Measurements from ENCODE around the gene TBC1D10B.
A peak's percentile ranks its signal among the peaks of the same experiment; 100 is the strongest.

TBC1D10B gene

DNA sequence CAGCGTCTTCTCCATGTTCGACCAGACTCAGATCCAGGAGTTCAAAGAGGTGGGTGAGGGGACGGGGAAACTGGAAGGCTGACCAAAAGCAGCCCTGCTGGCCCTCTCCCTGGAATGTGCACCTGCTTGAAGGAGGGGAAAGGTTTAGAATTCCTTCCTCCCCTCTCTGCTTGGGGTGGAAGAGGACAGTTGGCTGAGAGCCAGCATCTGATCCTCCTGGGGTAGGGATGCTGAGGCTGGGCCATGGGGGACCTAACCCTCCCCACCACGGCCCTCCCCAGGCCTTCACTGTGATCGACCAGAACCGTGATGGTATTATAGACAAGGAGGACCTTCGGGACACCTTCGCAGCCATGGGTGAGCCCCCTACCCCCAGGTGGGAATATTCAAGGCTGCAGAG lies 5.6 kb upstream of the TBC1D10B start:
- no peak overlapping the region for H3K14ac ChIP-seq (ENCODE audit: low read length)
- peaks cover 12% of the 10 kb centered on the region for H3K79me2 ChIP-seq (ENCODE audit: control insufficient read depth, insufficient read depth, low read length, poor library complexity)
- peak overlapping the region; percentile 24 for H2AK5ac ChIP-seq (ENCODE audit: low read length)
- H2BK120ac ChIP-seq (ENCODE audit: insufficient read depth, low read length, poor library complexity): no peak overlapping the region
- WGBS (ENCODE audit: extremely low coverage, insufficient coverage, insufficient read length): no CpG with 5 or more reads among the region's 8 CpGs
- no peak overlapping the region for H2BK5ac ChIP-seq (ENCODE audit: low read depth, low read length, poor library complexity)
- H4K8ac ChIP-seq (ENCODE audit: low read depth, low read length): no peak overlapping the region
- H3K36me3 ChIP-seq (ENCODE audit: control insufficient read depth in 1 of 2, insufficient read depth in 2 of 2, low read length in 2 of 2): peaks cover 0 to 2% of the 10 kb centered on the region in 2 experiments
- H3K9me3 ChIP-seq (ENCODE audit: insufficient read depth, low read depth, low read length): no peaks in the 10 kb centered on the region
- no peak overlapping the region for H4K12ac ChIP-seq (ENCODE audit: low read depth, low read length)
- no peaks in the 10 kb centered on the region for H3K27me3 ChIP-seq (ENCODE audit: insufficient read depth, low read length)
- no peak overlapping the region for H3K4me3 ChIP-seq (ENCODE audit: low read depth, low read length)
- H3K18ac ChIP-seq (ENCODE audit: low read length): no peak overlapping the region
- peaks cover 23% of the 10 kb centered on the region for H3K79me1 ChIP-seq (ENCODE audit: low read length)
- no peak overlapping the region for H3K27ac ChIP-seq (ENCODE audit: low read depth, low read length)
- peaks cover 12 to 23% of the 10 kb centered on the region in 2 experiments for H3K4me1 ChIP-seq (ENCODE audit: control insufficient read depth in 1 of 2, insufficient read depth in 2 of 2, low read length in 2 of 2)
- H3K9ac ChIP-seq (ENCODE audit: low read length): peak overlapping the region; percentile 35
- no peak overlapping the region for H4K91ac ChIP-seq (ENCODE audit: low read depth, low read length)
- no peak overlapping the region for H3K4ac ChIP-seq (ENCODE audit: low read depth, low read length)
- no peak overlapping the region for H2AFZ ChIP-seq (ENCODE audit: insufficient read depth, low read length, poor library complexity)
- H3K4me2 ChIP-seq (ENCODE audit: low read length): no peak overlapping the region
- no peak overlapping the region for H3K23ac ChIP-seq (ENCODE audit: low read length)
- no peak overlapping the region for H2BK12ac ChIP-seq (ENCODE audit: low read length)
- DNase-seq: peak in 1 of 2 donors; percentile 49

DNA sequence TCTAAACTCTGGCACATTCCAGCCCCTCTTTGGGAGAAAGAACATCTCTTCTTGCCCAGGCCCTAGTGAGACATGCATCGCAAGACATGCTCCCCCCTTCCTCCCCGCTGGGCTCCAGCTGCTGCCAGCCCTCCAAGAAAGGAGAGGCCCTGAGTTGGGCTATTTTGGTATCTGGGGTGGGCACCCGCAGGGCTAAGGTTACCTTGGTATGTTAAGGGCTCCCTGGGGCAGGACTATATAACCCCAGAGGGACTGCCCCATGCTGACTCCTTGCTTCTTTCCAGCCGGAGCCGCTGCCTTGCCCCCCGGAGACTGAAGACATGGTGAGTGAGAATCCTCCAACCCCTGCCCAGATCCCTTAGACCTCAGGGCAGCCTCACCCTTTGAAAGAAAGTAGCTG lies 4.2 kb upstream of the TBC1D10B start, which contains the start of gene MYL11:
Gene MYL11, plus strand, starts transcription at position 265 of the 400 bp plus-strand sequence. Its CDS starts 56 bp downstream, at position 321.
- Histone ChIP-seq H3K9ac (ENCODE audit: low read length) (no peak within 1 kb of the TSS), H3K18ac (ENCODE audit: low read length) (no peak within 1 kb of the TSS), H2BK120ac (ENCODE audit: insufficient read depth, low read length, poor library complexity) (no peak within 1 kb of the TSS), H3K4me1 (ENCODE audit: control insufficient read depth in 1 of 2, insufficient read depth in 2 of 2, low read length in 2 of 2) (peaks cover 10 to 21% of the 10 kb centered on the region in 2 experiments), H2BK12ac (ENCODE audit: low read length) (no peak within 1 kb of the TSS), H3K4me3 (ENCODE audit: low read depth, low read length) (no peak within 1 kb of the TSS), H3K9me3 (ENCODE audit: insufficient read depth, low read depth, low read length) (no peaks in the 10 kb centered on the region), H4K8ac (ENCODE audit: low read depth, low read length) (no peak within 1 kb of the TSS), H4K12ac (ENCODE audit: low read depth, low read length) (no peak within 1 kb of the TSS), H3K27ac (ENCODE audit: low read depth, low read length) (no peak within 1 kb of the TSS), H3K4me2 (ENCODE audit: low read length) (no peak within 1 kb of the TSS), H2AFZ (ENCODE audit: insufficient read depth, low read length, poor library complexity) (no peak within 1 kb of the TSS), H3K79me2 (ENCODE audit: control insufficient read depth, insufficient read depth, low read length, poor library complexity) (peaks cover 16% of the 10 kb centered on the region), H3K4ac (ENCODE audit: low read depth, low read length) (no peak within 1 kb of the TSS), H3K23ac (ENCODE audit: low read length) (no peak within 1 kb of the TSS), H3K27me3 (ENCODE audit: insufficient read depth, low read length) (no peaks in the 10 kb centered on the region), H3K14ac (ENCODE audit: low read length) (no peak within 1 kb of the TSS), H2BK5ac (ENCODE audit: low read depth, low read length, poor library complexity) (no peak within 1 kb of the TSS), H3K36me3 (ENCODE audit: control insufficient read depth in 1 of 2, insufficient read depth in 2 of 2, low read length in 2 of 2) (no peaks in the 10 kb centered on the region), H4K91ac (ENCODE audit: low read depth, low read length) (no peak within 1 kb of the TSS), H2AK5ac (ENCODE audit: low read length) (peak within 1 kb of the TSS; percentile 24), H3K79me1 (ENCODE audit: low read length) (peaks cover 27% of the 10 kb centered on the region)
- WGBS (ENCODE audit: extremely low coverage, insufficient coverage, insufficient read length): no CpG with 5 or more reads among the region's 6 CpGs
- no peak for DNase-seq

DNA sequence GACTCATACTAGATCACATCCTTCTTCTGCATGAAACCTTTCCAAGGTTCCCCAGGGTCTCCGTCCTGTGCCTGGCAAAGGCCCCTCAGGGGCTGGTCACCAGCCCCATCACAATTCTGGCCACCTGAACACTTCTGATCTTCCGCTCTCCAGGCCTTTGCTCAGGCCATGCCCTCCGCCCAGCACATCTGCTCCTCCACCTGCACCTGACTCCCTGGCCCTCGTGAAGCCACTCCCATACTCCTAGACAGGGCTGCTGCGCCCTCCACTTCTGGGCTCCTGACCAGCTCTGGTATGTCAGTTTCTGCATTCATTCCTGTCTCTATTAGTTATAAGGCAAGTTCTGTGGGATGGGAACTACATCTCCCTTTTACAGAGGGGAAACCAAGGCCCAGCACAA lies 2.4 kb upstream of the TBC1D10B start:
- Histone ChIP-seq H3K79me2 (ENCODE audit: control insufficient read depth, insufficient read depth, low read length, poor library complexity) (peaks cover 22% of the 10 kb centered on the region), H3K14ac (ENCODE audit: low read length) (no peak overlapping the region), H3K18ac (ENCODE audit: low read length) (no peak overlapping the region), H3K27ac (ENCODE audit: low read depth, low read length) (no peak overlapping the region), H2BK12ac (ENCODE audit: low read length) (peak overlapping the region; percentile 47), H3K9me3 (ENCODE audit: insufficient read depth, low read depth, low read length) (no peaks in the 10 kb centered on the region), H2AFZ (ENCODE audit: insufficient read depth, low read length, poor library complexity) (no peak overlapping the region), H3K36me3 (ENCODE audit: control insufficient read depth in 1 of 2, insufficient read depth in 2 of 2, low read length in 2 of 2) (peaks cover 0 to under 1% of the 10 kb centered on the region in 2 experiments), H3K4ac (ENCODE audit: low read depth, low read length) (no peak overlapping the region), H3K4me1 (ENCODE audit: control insufficient read depth in 1 of 2, insufficient read depth in 2 of 2, low read length in 2 of 2) (peaks cover 21 to 33% of the 10 kb centered on the region in 2 experiments), H3K79me1 (ENCODE audit: low read length) (peaks cover 17% of the 10 kb centered on the region), H2BK5ac (ENCODE audit: low read depth, low read length, poor library complexity) (no peak overlapping the region), H4K91ac (ENCODE audit: low read depth, low read length) (no peak overlapping the region), H4K8ac (ENCODE audit: low read depth, low read length) (no peak overlapping the region), H3K4me2 (ENCODE audit: low read length) (no peak overlapping the region), H2BK120ac (ENCODE audit: insufficient read depth, low read length, poor library complexity) (no peak overlapping the region), H3K9ac (ENCODE audit: low read length) (no peak overlapping the region), H2AK5ac (ENCODE audit: low read length) (no peak overlapping the region), H4K12ac (ENCODE audit: low read depth, low read length) (no peak overlapping the region), H3K27me3 (ENCODE audit: insufficient read depth, low read length) (no peaks in the 10 kb centered on the region), H3K4me3 (ENCODE audit: low read depth, low read length) (no peak overlapping the region), H3K23ac (ENCODE audit: low read length) (no peak overlapping the region)
- no peak for DNase-seq
- no CpG with 5 or more reads among the region's 5 CpGs for WGBS (ENCODE audit: extremely low coverage, insufficient coverage, insufficient read length)

- Histone ChIP-seq H2BK120ac (ENCODE audit: insufficient read depth, low read length, poor library complexity) (no peak overlapping the region), H4K12ac (ENCODE audit: low read depth, low read length) (no peak overlapping the region), H3K18ac (ENCODE audit: low read length) (no peak overlapping the region), H4K91ac (ENCODE audit: low read depth, low read length) (peak overlapping the region; percentile 28), H3K27me3 (ENCODE audit: insufficient read depth, low read length) (no peaks in the 10 kb centered on the region), H2AFZ (ENCODE audit: insufficient read depth, low read length, poor library complexity) (no peak overlapping the region), H3K27ac (ENCODE audit: low read depth, low read length) (no peak overlapping the region), H2AK5ac (ENCODE audit: low read length) (peak overlapping the region; percentile 0), H3K4me1 (ENCODE audit: control insufficient read depth in 1 of 2, insufficient read depth in 2 of 2, low read length in 2 of 2) (peaks cover 22 to 33% of the 10 kb centered on the region in 2 experiments), H3K36me3 (ENCODE audit: control insufficient read depth in 1 of 2, insufficient read depth in 2 of 2, low read length in 2 of 2) (peaks cover 0 to 6% of the 10 kb centered on the region in 2 experiments), H3K9ac (ENCODE audit: low read length) (peak overlapping the region; percentile 14), H3K79me2 (ENCODE audit: control insufficient read depth, insufficient read depth, low read length, poor library complexity) (peaks cover 23% of the 10 kb centered on the region), H3K79me1 (ENCODE audit: low read length) (peaks cover 11% of the 10 kb centered on the region), H3K4ac (ENCODE audit: low read depth, low read length) (no peak overlapping the region), H3K14ac (ENCODE audit: low read length) (no peak overlapping the region), H3K4me3 (ENCODE audit: low read depth, low read length) (no peak overlapping the region), H3K23ac (ENCODE audit: low read length) (no peak overlapping the region), H2BK12ac (ENCODE audit: low read length) (peak overlapping the region; percentile 45), H4K8ac (ENCODE audit: low read depth, low read length) (peak overlapping the region; percentile 44), H3K9me3 (ENCODE audit: insufficient read depth, low read depth, low read length) (no peaks in the 10 kb centered on the region), H2BK5ac (ENCODE audit: low read depth, low read length, poor library complexity) (no peak overlapping the region), H3K4me2 (ENCODE audit: low read length) (no peak overlapping the region)
- no CpG with 5 or more reads among the region's 6 CpGs for WGBS (ENCODE audit: extremely low coverage, insufficient coverage, insufficient read length)
- no peak for DNase-seq
These were observed 1.9 kb upstream of the TBC1D10B start for GRCh38 chr16:30372038-30372712.

All from trophoblast cell (in vitro differentiated cells and primary cell).